ENCODE data around the gene BMAL2.

The BMAL2 gene

DNA sequence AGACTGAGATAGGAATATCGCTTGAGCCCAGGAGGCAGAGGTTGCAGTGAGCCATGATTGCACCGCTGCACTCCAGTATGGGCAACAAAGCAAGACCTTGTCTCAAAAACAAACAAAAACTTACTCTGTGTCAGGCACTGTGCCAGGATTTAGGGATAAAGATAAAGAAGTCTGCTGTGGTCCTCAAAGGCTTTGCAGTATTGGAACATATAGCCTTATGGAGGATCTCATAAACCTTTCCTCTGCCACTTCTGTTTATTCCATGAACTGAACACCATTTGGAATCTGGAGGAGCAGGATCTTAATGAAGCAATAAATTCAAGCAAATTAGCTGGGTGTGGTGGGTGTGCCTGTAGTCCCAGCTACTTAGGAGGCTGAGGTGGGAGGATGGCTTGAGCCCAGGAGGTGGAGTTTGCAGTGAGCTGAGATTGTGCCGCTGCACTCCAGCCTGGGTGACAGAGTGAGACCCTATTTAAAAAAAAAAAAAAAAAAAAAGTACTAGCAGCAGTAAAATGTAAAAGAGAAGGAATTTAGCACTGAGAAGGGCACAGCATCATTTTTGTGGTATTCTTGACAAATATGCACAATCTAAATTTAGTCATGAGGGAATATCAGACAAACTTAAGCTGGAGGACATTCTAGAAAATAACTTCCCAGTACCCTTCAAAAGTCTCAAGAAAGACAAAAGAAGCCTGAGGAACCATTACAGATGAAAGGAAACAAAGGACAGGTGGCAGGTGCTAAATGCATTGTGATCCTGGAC lies 27.1 kb downstream of the BMAL2 start:
- peak; percentile 28 for DNase-seq

DNA sequence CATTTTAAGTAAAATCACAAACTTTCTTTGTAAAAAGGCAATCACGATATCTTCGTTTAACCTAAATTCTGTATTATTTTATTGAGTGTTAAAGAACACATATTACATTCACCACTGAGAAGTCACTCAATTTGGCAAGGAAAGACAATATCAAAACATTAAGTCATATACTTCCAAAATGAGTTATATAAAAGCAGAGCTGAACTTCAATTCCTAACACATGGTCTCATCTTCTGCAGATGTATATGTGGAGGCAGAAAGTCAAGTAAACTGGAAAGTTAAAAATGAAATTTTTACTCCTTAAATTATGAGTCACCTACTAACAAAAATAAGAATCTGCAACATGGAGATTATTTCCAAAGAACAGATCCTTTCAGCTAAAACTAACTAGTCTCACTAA lies 28.7 kb downstream of the BMAL2 start:
- peak; percentile 66 for DNase-seq

DNA sequence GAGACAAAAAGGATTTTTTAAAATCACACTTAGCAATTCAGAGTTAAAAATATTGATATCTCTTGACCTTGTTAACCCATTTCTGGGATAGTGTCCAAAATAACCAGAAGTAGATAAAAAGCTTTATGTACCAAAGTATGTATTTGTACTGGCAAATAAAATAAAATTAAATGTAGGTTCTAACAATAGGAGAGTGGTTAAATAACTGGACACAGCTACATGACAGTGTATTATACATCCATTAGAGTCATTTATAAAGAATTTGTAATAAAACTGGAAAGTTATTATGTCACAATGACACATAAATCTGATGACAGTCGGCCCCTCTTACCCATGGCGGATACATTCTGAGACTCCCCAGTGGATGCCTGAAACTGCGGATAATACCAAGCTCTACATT lies 34.0 kb downstream of the BMAL2 start:
- DNase-seq = peak; percentile 32

DNA sequence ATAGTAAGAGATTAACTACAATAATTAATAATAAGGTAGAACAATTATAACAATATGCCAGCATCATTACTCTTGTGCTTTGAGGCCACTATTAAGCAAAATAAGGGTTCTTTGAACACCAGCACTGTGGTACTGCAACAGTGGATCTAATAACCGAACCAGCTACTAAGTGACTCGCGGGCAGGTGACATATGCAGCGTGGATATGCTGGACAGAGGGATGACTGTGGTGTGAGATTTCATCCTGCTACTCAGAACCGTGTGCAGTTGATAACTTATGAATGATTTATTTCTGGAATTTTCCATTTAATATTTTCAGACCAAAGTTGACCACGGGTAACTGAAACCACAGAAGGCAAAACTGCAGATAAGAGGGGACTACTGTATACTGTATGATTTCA lies 34.4 kb downstream of the BMAL2 start:
- DNase-seq = peak; percentile 33

DNA sequence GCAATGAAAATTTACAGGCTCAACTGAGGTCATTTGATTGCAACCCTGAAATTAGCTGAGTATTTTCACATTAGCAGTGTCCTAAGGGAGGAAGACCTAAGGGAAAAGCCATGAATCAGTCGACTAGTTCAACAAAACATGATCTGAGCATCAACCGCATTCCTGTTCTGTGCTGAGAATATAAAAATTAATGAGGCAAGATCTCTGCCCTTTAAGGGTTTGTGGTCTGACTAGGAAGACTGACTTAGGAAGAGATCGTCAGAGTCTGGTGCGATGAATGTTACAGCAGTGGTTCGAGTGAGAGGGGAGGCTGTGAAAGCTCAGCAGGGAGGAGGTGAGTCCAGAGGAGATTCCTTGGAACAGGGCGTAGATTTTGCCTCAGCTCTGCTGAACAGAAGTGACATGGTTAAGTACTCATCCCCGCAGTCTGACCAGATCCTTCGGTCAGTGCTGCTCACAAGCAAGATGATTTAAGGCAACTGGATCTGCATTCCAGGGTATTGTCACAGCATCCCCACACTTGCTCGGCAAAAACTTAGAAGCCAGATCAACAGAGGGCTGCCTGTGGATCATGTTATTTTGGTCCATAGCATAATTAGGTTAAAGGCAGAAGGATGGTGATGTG lies 49.6 kb downstream of the BMAL2 start:
- DNase-seq = no peak
